Rectal smooth muscle tissue (tissue), 1 donor: ENCODE results near the gene KLK1.
"Not testable (repeated sequence)": the region's sequence is repeated elsewhere in the genome, so short reads cannot be mapped to it uniquely, and the experiment has no call there.

ENCODE experiments used
- H3K27ac ChIP-seq: one replicate; pipeline ENCODE4 v1.7.0; 2013; ENCODE audit warnings: low read depth, low read length, inconsistent platforms
- H3K27me3 ChIP-seq: one replicate; pipeline ENCODE4 v1.7.0; 2013; ENCODE audit warnings: low read length; ENCODE audit not compliant: control insufficient read depth, insufficient read depth
- H3K36me3 ChIP-seq: one replicate; pipeline ENCODE4 v1.7.0; 2013; ENCODE audit warnings: low read length; ENCODE audit not compliant: control insufficient read depth, insufficient read depth
- H3K4me1 ChIP-seq: one replicate; pipeline ENCODE4 v1.7.0; 2013; ENCODE audit warnings: low read length; ENCODE audit not compliant: control insufficient read depth, insufficient read depth
- H3K4me3 ChIP-seq: one replicate; pipeline ENCODE4 v1.7.0; 2013; ENCODE audit warnings: low read length
- H3K9ac ChIP-seq: one replicate; pipeline ENCODE4 v1.7.0; 2013; ENCODE audit warnings: low read length

Gene KLK1

GRCh38 chr19:50792272-50793250 lies 31.0 kb downstream of the KLK1 start:
- no peak overlapping the region for H3K4me3 ChIP-seq
- no peaks in the 10 kb centered on the region for H3K36me3 ChIP-seq
- no peak overlapping the region for H3K9ac ChIP-seq
- H3K4me1 ChIP-seq = no peaks in the 10 kb centered on the region
- no peak overlapping the region for H3K27ac ChIP-seq
- no peaks in the 10 kb centered on the region for H3K27me3 ChIP-seq

GRCh38 chr19:50791594-50792271 lies 31.9 kb downstream of the KLK1 start:
- H3K27me3 ChIP-seq = no peaks in the 10 kb centered on the region
- no peaks in the 10 kb centered on the region for H3K36me3 ChIP-seq
- H3K27ac ChIP-seq = no peak overlapping the region
- H3K4me3 ChIP-seq = no peak overlapping the region
- H3K4me1 ChIP-seq = no peaks in the 10 kb centered on the region
- no peak overlapping the region for H3K9ac ChIP-seq

DNA sequence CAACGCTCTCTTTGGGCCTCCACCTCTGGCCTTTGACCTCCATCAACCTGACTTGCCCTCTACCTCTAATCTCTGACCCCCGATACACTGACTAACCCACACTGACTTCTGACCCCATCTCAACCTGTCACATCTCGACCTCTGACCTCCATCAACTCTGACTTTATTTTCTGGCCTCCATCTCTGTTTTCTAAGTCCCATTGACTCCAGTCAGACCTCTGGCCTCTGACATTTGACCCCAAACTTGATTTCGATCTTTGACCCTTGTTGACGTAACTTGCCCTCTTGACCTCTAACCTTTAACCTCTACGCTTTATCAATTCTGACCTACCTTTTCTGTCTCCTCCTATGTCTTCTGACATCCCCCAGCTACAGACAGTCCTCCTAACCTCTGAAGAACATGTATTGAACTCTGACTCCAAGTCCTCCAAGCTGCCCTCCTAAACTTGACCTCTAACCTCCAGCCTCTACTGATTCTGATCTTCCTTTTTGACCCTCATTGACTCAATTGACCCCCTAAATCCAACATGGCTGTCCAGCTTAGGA lies 32.6 kb downstream of the KLK1 start:
- Histone ChIP-seq H3K4me3 (no peak overlapping the region), H3K27ac (no peak overlapping the region), H3K27me3 (no peaks in the 10 kb centered on the region)

DNA sequence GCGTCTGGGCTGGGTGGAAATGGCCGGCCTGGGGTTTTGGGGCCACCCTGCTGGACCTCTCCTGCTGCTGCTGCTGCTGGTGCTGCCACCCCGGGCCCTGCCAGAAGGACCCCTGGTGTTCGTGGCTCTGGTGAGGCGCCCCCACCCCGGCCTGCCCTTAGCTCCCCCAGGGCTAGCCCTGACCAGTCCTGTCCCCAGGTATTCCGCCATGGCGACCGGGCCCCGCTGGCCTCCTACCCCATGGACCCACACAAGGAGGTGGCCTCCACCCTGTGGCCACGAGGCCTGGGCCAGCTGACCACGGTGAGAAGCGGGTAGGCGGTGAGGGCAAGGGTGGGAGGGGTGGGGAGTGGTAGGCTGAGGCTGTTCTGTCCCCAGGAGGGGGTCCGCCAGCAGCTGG lies 33.2 kb downstream of the KLK1 start, which contains the start of gene ACP4:
TSS of gene ACP4 (plus strand) at position 20 of the 400 bp plus-strand sequence. CDS start at position 20, 0 bp downstream.
- no peak within 1 kb of the TSS for H3K9ac ChIP-seq
- no peak within 1 kb of the TSS for H3K27ac ChIP-seq
- H3K27me3 ChIP-seq = no peaks in the 10 kb centered on the region
- H3K36me3 ChIP-seq = no peaks in the 10 kb centered on the region
- H3K4me1 ChIP-seq = no peaks in the 10 kb centered on the region
- no peak within 1 kb of the TSS for H3K4me3 ChIP-seq

More for the DNA sequence above, 32.6 kb downstream of the KLK1 start:
- Histone ChIP-seq H3K36me3 (no peaks in the 10 kb centered on the region), H3K4me1 (no peaks in the 10 kb centered on the region), H3K9ac (no peak overlapping the region)

DNA sequence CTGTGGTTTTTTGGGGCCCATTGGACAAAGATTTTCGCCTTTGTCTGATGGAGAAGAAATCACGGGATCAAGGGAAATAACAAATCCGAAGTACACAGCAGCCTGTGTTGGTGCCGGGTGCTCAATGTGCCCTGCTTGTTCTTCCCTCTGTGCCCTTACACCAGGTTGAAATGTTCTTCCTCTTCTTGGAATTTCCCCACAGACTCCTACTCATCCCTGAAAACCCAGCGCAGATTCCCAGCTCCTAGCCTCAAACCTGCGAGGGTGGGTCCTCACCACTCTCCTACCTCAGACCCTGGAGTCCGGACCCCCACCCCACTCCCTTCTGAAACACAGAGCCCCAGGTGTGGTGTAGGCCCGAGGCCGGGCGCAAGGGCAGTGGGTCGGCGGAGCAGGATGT lies 38.3 kb downstream of the KLK1 start:
- peaks cover 3% of the 10 kb centered on the region for H3K4me1 ChIP-seq
- H3K27ac ChIP-seq = no peak overlapping the region
- H3K27me3 ChIP-seq = peaks cover 3% of the 10 kb centered on the region
- H3K36me3 ChIP-seq = no peaks in the 10 kb centered on the region
- H3K9ac ChIP-seq = no peak overlapping the region
- no peak overlapping the region for H3K4me3 ChIP-seq

DNA sequence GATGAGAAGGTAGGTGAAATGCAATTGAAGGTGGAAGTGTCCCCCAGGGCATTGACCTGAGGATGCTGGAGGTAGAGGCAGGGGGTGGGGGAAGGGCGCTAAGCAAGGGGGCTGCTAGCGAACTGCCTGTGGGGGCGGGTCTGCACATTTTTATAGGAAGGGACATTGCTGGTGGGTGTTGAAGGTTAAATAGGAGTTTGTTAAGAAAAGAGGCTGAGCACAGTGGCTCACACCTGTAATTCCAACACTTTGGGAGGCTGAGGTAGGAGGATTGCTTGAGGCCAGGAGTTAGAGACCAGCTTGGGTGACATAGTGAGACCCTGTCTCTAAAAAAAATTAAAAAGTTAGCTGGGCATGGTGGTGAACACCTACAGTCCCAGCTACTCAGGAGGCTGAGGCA lies 38.9 kb downstream of the KLK1 start:
- Histone ChIP-seq H3K4me3 (no peak overlapping the region), H3K27ac (no peak overlapping the region)

DNA sequence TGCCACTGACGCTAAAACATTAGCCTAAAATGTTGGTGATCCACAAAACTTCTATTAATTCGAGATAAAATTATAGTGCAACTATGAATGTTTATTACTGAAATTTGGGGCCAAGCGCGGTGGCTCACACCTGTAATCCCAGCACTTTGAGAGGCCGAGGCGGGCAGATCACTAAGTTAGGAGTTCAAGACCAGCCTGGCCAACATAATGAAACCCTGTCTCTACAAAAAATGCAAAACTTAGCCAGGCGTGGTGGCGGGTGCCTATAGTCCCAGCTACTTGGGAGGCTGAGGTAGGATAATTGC lies 39.8 kb downstream of the KLK1 start:
- H3K27ac ChIP-seq, H3K4me1 ChIP-seq, H3K36me3 ChIP-seq, H3K4me3 ChIP-seq, H3K9ac ChIP-seq: not testable (repeated sequence)
- H3K27me3 ChIP-seq = peaks cover 11% of the 10 kb centered on the region

More for the DNA sequence above, 38.9 kb downstream of the KLK1 start:
- Histone ChIP-seq H3K9ac (no peak overlapping the region), H3K36me3 (no peaks in the 10 kb centered on the region), H3K4me1 (peaks cover 3% of the 10 kb centered on the region), H3K27me3 (peaks cover 9% of the 10 kb centered on the region)

- Histone ChIP-seq H3K27me3 (peaks cover 19% of the 10 kb centered on the region), H3K27ac (no peak overlapping the region), H3K4me1 (peaks cover 3% of the 10 kb centered on the region), H3K4me3 (no peak overlapping the region), H3K9ac (no peak overlapping the region), H3K36me3 (no peaks in the 10 kb centered on the region)
Measured at GRCh38 chr19:50780753-50781435, 42.7 kb downstream of the KLK1 start.

- no peak overlapping the region for H3K27ac ChIP-seq
- no peak overlapping the region for H3K4me3 ChIP-seq
- peaks cover 19% of the 10 kb centered on the region for H3K27me3 ChIP-seq
- no peaks in the 10 kb centered on the region for H3K36me3 ChIP-seq
- peaks cover 3% of the 10 kb centered on the region for H3K4me1 ChIP-seq
- H3K9ac ChIP-seq = no peak overlapping the region
Measured at GRCh38 chr19:50779504-50780457, 43.8 kb downstream of the KLK1 start.

- Histone ChIP-seq H3K4me1 (peaks cover 3% of the 10 kb centered on the region), H3K9ac (no peak overlapping the region), H3K36me3 (no peaks in the 10 kb centered on the region), H3K4me3 (no peak overlapping the region), H3K27me3 (peaks cover 19% of the 10 kb centered on the region), H3K27ac (no peak overlapping the region)
Measured at GRCh38 chr19:50778906-50779430, 44.6 kb downstream of the KLK1 start.

DNA sequence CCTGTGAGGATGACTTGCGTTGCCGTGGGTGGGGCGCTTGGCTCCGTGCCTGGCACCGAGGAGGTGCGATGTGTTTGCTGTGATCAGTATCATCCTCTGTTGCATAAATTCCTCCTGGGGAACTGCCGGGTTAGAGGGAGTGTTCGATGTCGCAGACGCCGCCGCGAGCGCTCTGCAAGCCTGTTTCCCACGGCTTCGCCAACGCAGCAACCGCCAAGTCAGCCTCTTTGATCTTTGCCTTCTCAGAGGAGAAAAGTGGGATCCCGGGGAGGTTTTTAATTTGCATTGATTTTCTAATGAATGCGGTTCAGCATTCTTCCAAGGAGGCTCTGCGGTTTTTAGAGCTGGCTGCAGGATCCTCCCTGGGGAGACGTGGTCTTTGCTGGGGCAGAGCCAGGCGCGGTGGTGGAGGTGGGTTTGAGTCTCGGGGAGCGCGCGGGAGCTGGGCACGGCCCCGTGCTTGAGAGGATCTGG lies 45.7 kb downstream of the KLK1 start:
- Histone ChIP-seq H3K4me1 (no peaks in the 10 kb centered on the region), H3K27ac (no peak overlapping the region), H3K36me3 (no peaks in the 10 kb centered on the region), H3K4me3 (no peak overlapping the region), H3K27me3 (peaks cover 19% of the 10 kb centered on the region), H3K9ac (no peak overlapping the region)
